Common myeloid progenitor, CD34-positive (primary cell): ENCODE measurements around the gene PALLD.

Source experiments
- CTCF ChIA-PET: fragments of 350-600 bp; sonication (Branson Sonifier 250); formaldehyde crosslinking; loops from one replicate; lab custom pipeline; 2021; ENCODE audit warnings: antibody characterized with exemption; lab: Charles Lee
- POLR2A ChIA-PET: fragments of 350-600 bp; sonication (Branson Sonifier 250); formaldehyde crosslinking; loops from one replicate; lab custom pipeline; 2021; ENCODE audit warnings: antibody characterized with exemption; lab: Charles Lee
- DNase-seq, 3 donors: peaks; one replicate each; pipeline versions ENCODE4 v3.0.0 to v3.0.0-alpha.2; 2013
- H3K27ac ChIP-seq, 2 experiments: 1 replicate in 1 of 2; 2 replicates in 1 of 2; pipeline ENCODE4 v1.7.0; 2013; ENCODE audit warnings: inconsistent platforms in 2 of 2, low read length in 2 of 2, mild to moderate bottlenecking in 2 of 2, low read depth in 1 of 2, moderate library complexity in 1 of 2; ENCODE audit not compliant: severe bottlenecking in 2 of 2, insufficient read depth in 1 of 2, poor library complexity in 1 of 2
- H3K27me3 ChIP-seq, 5 experiments: replicated peaks in 2 of 5; 1 replicate in 3 of 5; 2 replicates in 2 of 5; pipeline versions ENCODE4 v1.6.1 to v1.7.0; 2013; ENCODE audit warnings: low read length in 4 of 5, mild to moderate bottlenecking in 2 of 5, moderate library complexity in 2 of 5, inconsistent platforms in 1 of 5; ENCODE audit not compliant: insufficient read depth in 5 of 5, control insufficient read depth in 4 of 5
- H3K36me3 ChIP-seq, 4 experiments: 1 replicate in 2 of 4; 2 replicates in 2 of 4; pipeline versions ENCODE4 v1.6.1 to v1.7.0; 2013; ENCODE audit warnings: low read length in 3 of 4, control low read depth in 1 of 4, mild to moderate bottlenecking in 1 of 4; ENCODE audit not compliant: control insufficient read depth in 4 of 4, insufficient read depth in 4 of 4
- H3K4me1 ChIP-seq, 4 experiments: 1 replicate in 3 of 4; 2 replicates in 1 of 4; pipeline versions ENCODE4 v1.6.1 to v1.7.1; 2013; ENCODE audit warnings: low read length in 3 of 4, mild to moderate bottlenecking in 3 of 4, control low read depth in 1 of 4, inconsistent platforms in 1 of 4, moderate library complexity in 1 of 4; ENCODE audit not compliant: control insufficient read depth in 4 of 4, insufficient read depth in 4 of 4; ENCODE audit errors: control extremely low read depth in 1 of 4
- H3K4me3 ChIP-seq, 7 experiments: 1 replicate in 4 of 7; 2 replicates in 3 of 7; pipeline versions ENCODE4 v1.5.1 to v1.7.0; 2013; ENCODE audit warnings: mild to moderate bottlenecking in 7 of 7, low read length in 6 of 7, moderate library complexity in 6 of 7, inconsistent platforms in 2 of 7, low read depth in 2 of 7, control low read depth in 1 of 7; ENCODE audit not compliant: insufficient read depth in 4 of 7, control insufficient read depth in 1 of 7; ENCODE audit errors: extremely low read depth in 1 of 7
- H3K9me3 ChIP-seq, 5 experiments: 1 replicate in 4 of 5; 2 replicates in 1 of 5; pipeline versions ENCODE4 v1.6.1 to v1.7.1; 2013; ENCODE audit warnings: low read length in 4 of 5, mild to moderate bottlenecking in 2 of 5, inconsistent platforms in 1 of 5, low read depth in 1 of 5, moderate library complexity in 1 of 5; ENCODE audit not compliant: control insufficient read depth in 4 of 5, insufficient read depth in 2 of 5; ENCODE audit errors: control extremely low read depth in 1 of 5
- WGBS: methylation state at CpG from one replicate; pipeline ENCODE4 v1.1.5; 2013; ENCODE audit not compliant: insufficient coverage; 5-methylcytosine and 5-hydroxymethylcytosine counted together

Gene PALLD

GRCh38 chr4:168871632-168872031 is 374.8 kb downstream of the PALLD start:
- Histone ChIP-seq H3K9me3 (no peaks in the 10 kb centered on the region), H3K27ac (no peak overlapping the region), H3K36me3 (no peaks in the 10 kb centered on the region), H3K27me3 (peaks cover 0 to 11% (median 6%) of the 10 kb centered on the region in 5 experiments), H3K4me1 (no peaks in the 10 kb centered on the region), H3K4me3 (no peak overlapping the region)
- whole genome bisulfite sequencing, result 95% methylated on average over 4 of the region's 4 CpGs
- ChIA-PET POLR2A (no interaction called here), CTCF (no interaction called here)
- DNase-seq, result no peak

- H3K36me3 ChIP-seq, result no peaks in the 10 kb centered on the region
- no CpG with 5 or more reads among the region's 2 CpGs for WGBS
- no peak overlapping the region for H3K27ac ChIP-seq
- no peaks in the 10 kb centered on the region for H3K9me3 ChIP-seq
- H3K27me3 ChIP-seq, result peaks cover 0 to 16% (median 10%) of the 10 kb centered on the region in 5 experiments
- H3K4me1 ChIP-seq, result peaks cover 0 to 14% (median 11%) of the 10 kb centered on the region in 4 experiments
- CTCF ChIA-PET, result interaction anchor here (0.6 to 1.6 kb wide), 4 partner anchors 9 to 244 kb away, joined by 3 to 4 read pairs (median 3); no protein-coding TSS in a partner anchor
- H3K4me3 ChIP-seq, result no peak overlapping the region
- DNase-seq, result no peak
- POLR2A ChIA-PET, result interaction anchor here (0.6 kb wide), 1 partner anchor 92 kb away, joined by 3 read pairs; no protein-coding TSS in a partner anchor
Observed at GRCh38 chr4:168874083-168874482, 377.2 kb downstream of the PALLD start.

- CTCF ChIA-PET, result no interaction called here
- POLR2A ChIA-PET, result no interaction called here
- H3K27me3 ChIP-seq, result peaks cover 0 to 17% (median 10%) of the 10 kb centered on the region in 5 experiments
Observed at GRCh38 chr4:168876106-168876505, 379.3 kb downstream of the PALLD start.

GRCh38 chr4:168877511-168878491 is 380.9 kb downstream of the PALLD start:
- peak overlapping the region; percentile 40 to 75 (median 59) for H3K4me3 ChIP-seq
- H3K4me1 ChIP-seq, result peaks cover 13 to 38% (median 33%) of the 10 kb centered on the region in 4 experiments
- no peaks in the 10 kb centered on the region for H3K9me3 ChIP-seq
- WGBS, result 5% methylated on average over 93 of the region's 108 CpGs
- peaks cover 0 to 16% (median 10%) of the 10 kb centered on the region in 5 experiments for H3K27me3 ChIP-seq
- peak; percentile 25 to 53 (median 40) for DNase-seq
- ChIA-PET POLR2A (no interaction called here), CTCF (interaction anchor here (0.9 kb wide), 2 partner anchors 24 to 34 kb away, joined by 3 read pairs; no protein-coding TSS in a partner anchor)
- H3K27ac ChIP-seq, result no peak overlapping the region
- H3K36me3 ChIP-seq, result no peaks in the 10 kb centered on the region

More at GRCh38 chr4:168876106-168876505, 379.3 kb downstream of the PALLD start:
- WGBS, result 100% methylated on average over 1 of the region's 1 CpG
- DNase-seq, result no peak
- no peaks in the 10 kb centered on the region for H3K36me3 ChIP-seq
- H3K4me3 ChIP-seq, result no peak overlapping the region
- peaks cover 7 to 29% (median 23%) of the 10 kb centered on the region in 4 experiments for H3K4me1 ChIP-seq
- H3K9me3 ChIP-seq, result no peaks in the 10 kb centered on the region
- no peak overlapping the region for H3K27ac ChIP-seq

GRCh38 chr4:168878623-168879022 is 381.8 kb downstream of the PALLD start:
- ChIA-PET CTCF (no interaction called here), POLR2A (no interaction called here)
- peaks cover 0 to 16% (median 10%) of the 10 kb centered on the region in 5 experiments for H3K27me3 ChIP-seq

DNA sequence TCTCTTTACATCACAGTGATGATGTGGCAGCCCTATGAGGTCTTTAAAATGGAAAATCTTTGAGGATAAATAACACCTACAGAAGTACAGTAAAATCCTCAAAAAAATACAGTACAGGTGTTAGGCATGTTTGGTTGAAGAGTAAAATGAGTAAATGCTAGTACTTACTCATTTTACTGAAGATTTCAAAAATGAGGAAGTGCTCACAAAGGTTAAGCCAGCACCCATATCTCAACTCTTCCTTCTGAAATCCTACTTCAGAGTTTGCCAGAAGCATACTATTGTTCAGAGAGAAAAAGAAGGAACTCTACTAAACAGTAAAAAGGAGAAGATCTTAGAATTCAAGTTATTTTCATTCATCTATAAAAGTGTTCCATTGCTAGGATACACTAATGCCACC is 382.3 kb downstream of the PALLD start:
- H3K27ac ChIP-seq, result no peak overlapping the region
- H3K4me3 ChIP-seq, result no peak overlapping the region
- peaks cover 13 to 38% (median 33%) of the 10 kb centered on the region in 4 experiments for H3K4me1 ChIP-seq
- CTCF ChIA-PET, result no interaction called here
- H3K36me3 ChIP-seq, result no peaks in the 10 kb centered on the region
- peaks cover 0 to 16% (median 10%) of the 10 kb centered on the region in 5 experiments for H3K27me3 ChIP-seq
- peak; percentile 23 to 58 (median 45) for DNase-seq
- POLR2A ChIA-PET, result no interaction called here
- no peaks in the 10 kb centered on the region for H3K9me3 ChIP-seq

More at GRCh38 chr4:168878623-168879022, 381.8 kb downstream of the PALLD start:
- H3K9me3 ChIP-seq, result no peaks in the 10 kb centered on the region
- no peak overlapping the region for H3K27ac ChIP-seq
- peak overlapping the region in 3 of 7 experiments; percentile 59 to 75 (median 68) for H3K4me3 ChIP-seq
- peaks cover 13 to 38% (median 33%) of the 10 kb centered on the region in 4 experiments for H3K4me1 ChIP-seq
- no peaks in the 10 kb centered on the region for H3K36me3 ChIP-seq
- no CpG with 5 or more reads among the region's 2 CpGs for WGBS
- DNase-seq, result no peak
